ENCODE measurements around the gene POLR1A.

Gene POLR1A

DNA sequence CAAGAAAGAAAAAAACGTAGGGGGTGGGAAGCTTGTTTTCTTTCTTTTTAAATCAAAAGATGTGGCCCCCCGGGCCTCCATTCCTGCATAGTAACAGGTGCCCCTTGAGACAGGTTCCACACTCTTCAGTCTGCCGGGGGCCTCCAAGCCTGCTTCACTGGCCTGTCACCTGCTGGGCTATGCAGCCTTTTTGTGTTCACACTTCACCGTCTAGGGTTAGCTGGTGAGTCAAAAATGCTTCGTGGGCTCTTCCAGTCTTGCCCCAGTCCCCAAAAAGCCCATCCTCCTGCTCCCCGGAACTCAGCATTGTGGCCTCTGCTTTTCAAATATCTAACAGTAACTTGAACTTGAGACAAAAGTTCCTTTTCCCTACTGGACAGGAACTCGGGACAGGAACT, 67.9 kb downstream of the POLR1A start:
- no peak for DNase-seq (ENCODE audit: low read depth)

GRCh38 chr2:86037141-86037794, 68.4 kb downstream of the POLR1A start:
- DNase-seq (ENCODE audit: low read depth), result no peak

DNA sequence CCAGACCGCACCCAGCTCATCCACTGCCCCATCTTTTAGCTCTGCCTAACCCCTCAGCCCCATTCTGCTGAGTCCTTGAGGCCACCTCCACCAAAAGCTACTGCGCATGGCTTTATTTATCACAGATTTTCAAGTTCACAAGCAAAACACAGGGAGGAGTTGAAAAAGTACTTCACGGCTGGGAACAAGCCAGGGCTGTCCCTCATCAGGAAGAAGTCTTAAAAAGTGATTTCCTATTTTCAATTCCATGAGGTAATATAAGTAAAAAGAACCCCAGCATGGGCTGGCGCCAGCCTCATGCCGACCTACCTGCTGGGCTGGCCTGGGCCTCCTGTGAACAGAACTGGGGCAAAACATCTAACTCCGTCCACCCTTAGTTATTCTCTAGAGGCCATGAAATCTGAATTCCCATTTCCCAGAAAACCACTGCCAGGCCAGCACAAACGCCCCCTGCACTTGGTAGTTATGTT, 69.0 kb downstream of the POLR1A start:
- DNase-seq (ENCODE audit: low read depth), result no peak

DNA sequence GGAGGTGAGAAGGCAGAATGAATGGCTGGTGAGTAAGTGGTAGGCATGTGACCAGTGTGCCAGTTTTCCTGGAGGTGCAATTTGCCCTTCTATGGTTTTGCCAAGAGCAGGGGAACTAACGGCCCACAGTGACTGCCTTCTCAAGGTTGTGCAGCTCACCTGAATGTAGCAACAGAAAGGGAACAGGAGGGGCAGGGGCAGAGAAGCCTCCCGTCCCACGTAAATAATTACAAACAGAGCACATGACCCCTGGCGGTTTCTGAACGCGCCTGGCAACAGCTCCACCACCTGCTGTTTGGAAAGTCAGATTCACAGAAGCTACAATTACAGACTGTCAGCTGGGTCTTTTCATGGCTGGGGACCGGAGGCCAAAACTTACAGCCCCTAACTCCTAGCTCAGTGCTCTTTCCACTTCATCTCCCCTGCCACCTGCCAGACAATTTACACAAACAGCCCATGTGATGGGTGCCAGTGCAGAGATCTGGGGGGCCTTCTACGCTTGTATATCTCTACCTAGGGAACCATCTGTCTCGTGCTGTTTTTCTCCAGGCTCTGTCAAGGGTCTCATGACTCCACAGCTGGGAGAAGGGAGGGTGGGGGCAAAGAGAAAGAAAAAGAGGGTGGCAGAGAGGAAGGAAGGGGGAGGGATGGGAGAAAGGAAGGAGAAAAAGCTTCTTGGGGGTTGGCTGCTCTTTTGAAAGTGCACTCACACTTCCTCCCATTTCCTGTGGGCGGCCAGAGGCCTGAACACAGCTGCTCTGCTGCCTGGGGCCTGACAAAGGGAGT, 69.6 kb downstream of the POLR1A start:
- DNase-seq (ENCODE audit: low read depth), result no peak

DNA sequence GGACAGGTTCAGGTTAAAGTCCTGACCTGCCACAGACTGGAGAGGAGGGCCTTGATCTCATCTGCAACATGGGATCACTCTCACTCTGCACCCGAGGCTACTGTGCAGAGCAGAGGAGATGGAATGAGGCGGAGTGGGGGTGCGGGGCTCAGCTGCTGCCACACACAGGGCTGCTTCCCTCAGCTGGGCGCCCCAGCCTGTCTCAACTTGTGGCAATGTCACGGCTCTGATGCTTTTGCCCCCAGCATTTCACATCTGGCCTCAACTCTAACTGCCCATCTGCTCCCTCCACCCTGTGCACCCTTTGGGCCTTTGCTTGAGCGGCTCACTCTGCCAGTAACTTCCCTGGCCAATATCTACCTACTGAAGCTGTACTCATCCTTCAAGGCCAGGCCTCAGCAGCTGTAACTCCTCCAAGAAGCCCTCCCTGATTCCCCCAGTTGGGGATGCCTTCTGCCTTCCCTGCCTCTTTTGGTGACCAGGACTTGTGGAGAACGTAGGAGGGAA, 70.3 kb downstream of the POLR1A start:
- DNase-seq (ENCODE audit: low read depth), result no peak

DNA sequence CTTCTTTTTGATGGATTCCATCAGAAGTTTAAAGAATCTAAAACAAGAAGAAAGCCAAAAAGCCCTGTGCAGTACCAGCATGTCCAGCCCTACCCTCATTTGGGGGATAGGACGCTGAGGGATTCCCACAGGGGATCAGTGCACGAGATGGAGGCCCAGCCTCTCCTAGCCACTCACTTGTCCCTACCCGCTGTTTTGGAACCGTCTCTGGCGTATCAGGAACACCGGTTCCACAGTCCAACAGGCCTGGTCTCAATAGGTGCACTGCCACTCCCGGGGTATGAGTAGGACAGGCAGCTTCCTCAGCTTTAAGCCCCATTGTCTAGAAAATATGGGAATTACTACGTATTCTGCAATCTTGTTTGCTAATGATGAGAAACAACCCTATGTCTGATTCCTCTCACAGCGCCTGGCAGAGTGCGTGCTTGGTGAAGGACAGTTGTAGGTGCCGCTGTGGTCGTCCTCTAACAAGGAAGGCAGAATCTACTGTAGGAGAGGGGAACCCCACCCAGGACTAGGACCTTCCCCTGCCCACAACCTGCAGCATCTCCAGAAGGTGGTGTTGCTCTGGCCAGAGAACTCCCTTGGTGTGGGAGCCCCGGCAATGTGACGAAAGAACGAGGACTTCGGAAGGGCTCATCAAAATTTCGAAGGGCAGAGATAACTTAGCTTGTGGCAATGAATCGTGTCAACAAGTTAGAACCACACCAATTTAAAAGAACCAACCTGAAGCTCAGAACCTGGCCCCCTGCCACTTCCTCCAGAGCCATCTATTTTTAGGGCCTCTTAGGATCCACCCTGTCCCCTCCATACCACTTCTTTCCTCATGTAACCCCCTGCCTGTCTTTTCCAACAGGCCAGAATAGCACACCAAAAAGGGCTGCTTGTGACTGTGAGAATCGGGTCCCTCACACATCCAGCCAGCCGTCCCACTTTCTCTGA, 71.7 kb downstream of the POLR1A start:
- DNase-seq (ENCODE audit: low read depth), result no peak

DNA sequence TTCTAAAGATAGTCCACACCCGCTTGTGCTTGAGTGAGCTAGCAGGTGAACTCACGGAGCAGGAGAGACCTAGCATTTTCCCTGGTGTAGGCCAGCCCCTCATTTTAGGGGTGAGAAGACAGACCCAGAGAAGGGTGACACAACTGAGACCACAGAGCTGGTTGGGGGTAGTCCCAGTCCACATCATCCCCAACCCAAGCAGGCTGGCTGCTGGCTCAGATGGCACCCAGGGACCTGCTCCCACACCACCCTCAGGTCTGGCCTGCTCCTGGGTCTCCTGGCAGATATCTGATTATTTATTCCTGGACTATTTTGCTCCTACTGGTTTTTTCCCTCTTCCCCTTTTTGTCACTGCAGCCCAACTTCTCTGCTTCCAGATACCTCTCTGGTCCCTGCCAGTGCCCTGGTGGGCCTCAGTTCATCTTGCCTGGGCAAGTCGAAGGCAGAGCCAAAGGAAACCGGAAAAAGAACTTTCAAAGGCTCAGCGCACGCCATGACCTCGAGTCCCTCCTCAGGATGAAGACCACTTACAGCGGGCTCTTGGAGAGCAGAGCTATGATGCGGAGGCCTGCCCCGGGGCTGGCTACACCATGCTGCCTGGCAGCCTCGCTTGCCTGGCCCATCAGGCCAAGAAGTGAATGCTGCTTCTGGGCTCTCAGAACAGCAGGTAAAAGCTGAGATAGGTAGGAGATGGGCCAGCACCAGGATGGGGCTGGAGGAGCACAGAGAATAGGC, 72.7 kb downstream of the POLR1A start:
- DNase-seq (ENCODE audit: low read depth), result no peak

- DNase-seq (ENCODE audit: low read depth), result no peak
These were observed 74.1 kb downstream of the POLR1A start for GRCh38 chr2:86031606-86032005.

DNA sequence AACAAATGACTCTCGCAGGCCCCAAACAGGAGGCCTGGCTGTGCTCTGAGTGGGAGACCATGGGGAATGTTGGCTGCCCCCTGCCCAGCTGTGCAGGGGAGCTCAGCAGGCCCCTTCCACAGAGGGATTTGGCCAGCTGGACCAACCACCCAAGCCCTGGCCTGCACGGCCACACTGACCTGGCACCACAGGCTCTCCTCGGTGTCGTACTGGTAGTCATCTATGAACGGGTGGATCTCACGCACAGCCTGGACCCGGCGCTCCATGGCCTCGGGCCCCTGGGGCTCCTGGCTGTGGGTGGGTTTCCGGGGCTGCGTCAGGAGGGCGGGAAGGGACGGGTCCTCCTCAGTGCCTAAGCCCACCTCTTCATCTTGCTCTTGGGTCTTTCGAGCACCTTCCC, 74.5 kb downstream of the POLR1A start:
- no peak for DNase-seq (ENCODE audit: low read depth)

GRCh38 chr2:86029873-86030272, 75.8 kb downstream of the POLR1A start:
- DNase-seq (ENCODE audit: low read depth), result no peak

DNA sequence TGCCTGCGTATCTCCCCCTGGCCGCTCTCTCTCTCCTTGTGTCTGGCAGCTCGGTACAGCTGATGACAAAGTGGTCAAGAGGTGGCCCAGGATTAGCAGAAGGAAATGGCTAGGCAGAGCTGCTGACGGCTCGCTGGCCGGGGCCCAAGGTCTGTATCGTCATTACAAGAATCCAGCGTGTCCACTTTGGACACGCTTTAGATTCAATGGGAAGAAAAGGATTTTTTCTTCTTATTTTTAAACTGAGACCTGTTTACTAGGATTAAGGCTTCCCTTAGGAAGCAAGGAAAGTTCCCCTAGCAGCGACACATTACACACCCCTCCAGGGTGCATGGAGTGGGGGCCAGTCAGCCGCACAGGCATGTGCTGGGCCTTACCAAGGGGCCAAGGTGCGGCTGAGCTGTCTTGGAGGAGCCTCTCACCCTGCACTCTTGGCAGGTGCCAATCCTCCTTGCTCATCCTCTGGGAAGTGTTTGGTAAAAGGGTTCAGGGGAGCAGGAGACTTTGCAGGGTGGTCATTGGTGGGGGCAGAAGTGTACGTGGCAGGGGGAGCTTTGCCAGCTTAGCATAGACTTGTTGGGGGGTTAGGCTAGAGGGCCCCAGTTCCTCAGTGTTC, 76.8 kb downstream of the POLR1A start:
- no peak for DNase-seq (ENCODE audit: low read depth)

DNA sequence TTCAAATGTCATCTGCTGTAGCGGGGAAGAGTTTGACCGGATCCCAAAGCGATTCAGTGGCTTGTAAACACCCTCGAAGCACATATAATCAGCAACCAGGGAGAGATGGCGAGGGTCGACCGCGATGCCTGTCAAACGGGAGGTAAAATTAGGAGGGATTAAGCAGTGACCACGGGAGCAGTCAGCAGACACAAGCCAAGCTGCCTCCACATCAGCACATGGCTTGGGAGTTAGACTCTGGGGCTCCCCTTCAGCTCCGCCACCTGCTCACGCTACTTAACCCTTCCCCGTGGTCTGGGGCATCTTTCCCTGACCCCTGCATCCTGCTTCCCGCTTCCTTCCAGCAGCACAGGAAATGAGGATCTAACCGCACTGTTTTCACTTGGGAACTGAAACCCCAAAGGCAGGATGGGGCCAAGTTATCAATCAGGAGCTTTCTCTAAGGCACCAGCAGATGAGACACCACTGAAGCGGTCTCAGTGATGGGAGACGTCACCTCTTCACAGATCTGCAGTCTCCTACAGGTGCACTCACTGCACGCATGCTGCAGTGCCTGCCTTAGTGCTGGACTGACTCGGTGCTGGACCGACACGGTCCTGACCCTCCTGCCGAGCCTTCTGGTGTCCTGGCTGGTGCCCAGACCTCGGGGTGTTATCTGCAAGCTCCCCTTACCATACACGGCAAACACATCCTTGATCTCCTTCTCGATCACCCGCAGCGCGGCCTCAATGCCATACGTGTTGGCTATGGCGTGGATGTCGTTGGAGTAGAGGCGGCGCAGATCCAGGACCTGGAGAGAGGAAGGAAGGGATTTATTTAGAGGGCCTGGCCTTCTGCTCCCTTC, 77.5 kb downstream of the POLR1A start:
- no peak for DNase-seq (ENCODE audit: low read depth)

DNA sequence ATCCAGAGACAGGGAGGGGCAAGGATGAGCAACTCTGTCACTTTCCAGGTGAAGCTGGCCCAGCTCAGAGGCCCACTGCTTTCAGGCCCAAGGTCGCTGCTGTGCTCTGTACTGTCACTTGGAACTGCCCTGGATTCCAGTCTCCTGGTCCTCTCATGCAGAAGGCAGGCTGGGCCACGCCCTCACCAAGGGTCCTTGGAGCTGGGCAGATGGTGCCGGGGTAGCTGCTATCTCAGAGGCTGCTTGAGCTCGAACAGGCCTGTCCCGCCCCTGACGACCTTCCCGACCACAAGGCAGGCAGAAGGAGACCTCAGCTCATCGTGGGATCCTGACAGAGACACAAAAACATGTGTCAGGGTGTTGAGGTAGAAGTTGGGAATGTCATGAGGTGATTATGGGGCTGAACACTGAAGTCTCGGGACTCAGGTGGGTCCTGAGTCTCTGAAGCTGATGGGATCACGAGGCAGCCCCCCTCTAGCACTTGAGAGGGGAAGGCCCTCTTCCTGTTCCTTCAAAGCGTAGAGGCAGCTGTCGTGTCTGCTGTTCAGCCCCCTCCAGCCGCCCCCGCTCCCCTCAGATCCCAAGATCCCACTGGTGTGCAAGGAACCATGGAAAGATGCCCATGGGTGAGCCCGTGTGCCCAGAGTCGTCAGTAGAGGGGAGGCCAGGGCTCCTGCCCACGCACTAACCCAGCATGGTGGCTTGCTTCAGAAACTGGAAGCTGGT, 78.3 kb downstream of the POLR1A start:
- no peak for DNase-seq (ENCODE audit: low read depth)

- DNase-seq (ENCODE audit: low read depth), result no peak
These were observed 79.0 kb downstream of the POLR1A start for GRCh38 chr2:86026744-86027065.

DNA sequence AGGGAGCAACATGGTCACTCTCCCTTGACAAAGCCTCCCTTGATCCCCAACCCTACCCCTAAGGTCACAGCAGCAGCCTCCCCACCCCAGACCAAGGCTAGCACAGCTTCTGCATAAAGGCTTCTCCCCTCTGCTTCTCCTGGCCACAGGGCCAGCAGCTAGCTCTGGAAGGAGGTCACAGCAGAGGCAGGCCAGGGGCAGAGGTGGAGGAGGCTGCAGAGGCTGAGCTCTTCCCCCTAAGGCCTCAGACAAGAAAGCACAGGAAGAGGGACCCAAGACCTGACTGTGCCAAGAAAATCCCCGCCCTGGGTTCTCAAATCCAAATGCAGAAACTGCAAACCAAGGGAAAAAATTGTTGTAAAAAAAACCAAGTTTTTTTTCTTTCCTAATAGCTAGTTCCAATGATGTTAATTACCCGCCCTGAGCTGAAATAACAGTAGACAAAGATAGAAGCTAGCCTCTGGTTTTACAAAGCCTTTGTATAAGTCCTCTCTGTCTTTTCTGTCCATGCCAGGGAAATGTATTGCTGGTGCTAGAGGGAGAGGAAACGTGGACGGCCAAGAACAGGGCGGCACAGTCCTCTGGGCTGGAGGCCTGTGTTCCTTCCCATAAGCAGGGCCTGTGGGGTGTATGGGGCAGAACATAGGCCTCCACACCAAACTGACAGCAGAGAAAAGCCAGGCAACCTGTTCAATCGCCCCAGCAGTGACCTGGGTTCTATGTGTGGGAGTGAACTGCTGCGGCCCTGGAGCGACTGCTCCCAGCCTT, 79.5 kb downstream of the POLR1A start:
- no peak for DNase-seq (ENCODE audit: low read depth)

DNA sequence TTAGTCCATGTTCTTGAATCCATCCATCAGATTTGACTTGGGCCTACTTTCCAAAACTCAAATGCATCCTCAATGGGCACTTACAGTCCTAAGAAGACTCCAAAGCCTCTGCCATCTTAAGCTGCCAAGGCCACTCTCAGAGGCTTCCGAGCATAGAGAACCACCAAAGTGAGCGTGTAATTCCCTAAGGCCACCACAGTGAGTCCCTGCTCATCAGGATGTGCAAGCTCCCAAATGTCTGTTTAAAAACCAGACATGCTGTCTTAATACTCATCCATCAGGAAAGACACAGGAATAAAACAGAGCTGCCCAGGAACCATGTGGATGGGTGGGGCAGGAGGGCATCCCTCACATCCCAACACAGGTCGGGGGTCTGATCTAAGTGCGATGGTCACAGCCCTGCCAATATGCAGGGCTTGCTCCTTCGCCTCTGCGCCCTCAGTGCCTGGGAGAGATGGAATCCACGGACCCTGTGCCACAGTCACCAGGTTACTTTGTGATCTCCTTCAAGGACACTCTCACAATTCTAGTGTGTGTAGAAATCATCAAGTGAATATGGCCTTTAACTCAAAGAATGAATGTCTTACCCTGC, 80.4 kb downstream of the POLR1A start:
- DNase-seq (ENCODE audit: low read depth), result no peak

- no peak for DNase-seq (ENCODE audit: low read depth)
These were observed 82.3 kb downstream of the POLR1A start for GRCh38 chr2:86023366-86023712.

DNA sequence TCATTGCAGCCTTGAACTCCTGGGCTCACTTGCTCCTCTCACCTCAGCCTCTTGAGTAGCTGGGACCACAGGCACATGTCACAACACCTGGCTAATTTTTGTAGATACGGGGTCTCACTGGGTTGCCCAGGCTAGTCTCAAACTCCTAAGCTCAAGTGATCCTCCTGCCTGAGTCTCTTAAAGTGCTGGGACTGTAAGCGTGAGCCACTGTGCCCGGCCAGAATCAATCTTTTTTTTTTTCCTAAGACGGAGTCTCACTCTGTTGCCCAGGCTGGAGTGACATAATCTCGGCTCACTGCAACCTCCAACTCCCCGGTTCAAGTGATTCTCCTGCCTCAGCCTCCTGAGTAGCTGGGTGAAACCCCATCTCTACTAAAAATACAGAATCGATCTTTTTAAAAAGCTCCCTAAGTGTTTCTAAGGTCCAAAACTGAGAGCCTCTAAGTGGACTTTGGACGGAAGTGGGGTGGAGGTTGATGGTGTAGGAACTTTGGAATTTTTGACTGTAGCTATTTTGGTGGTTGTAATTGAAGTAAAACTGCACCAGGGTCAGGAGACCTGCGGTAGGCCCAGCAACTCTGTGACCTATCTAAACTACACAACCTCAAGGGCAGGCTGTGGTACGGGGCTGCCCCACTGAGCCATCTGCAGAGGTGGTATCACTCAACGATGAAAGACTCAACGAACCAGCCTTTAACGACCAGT, 82.9 kb downstream of the POLR1A start:
- no peak for DNase-seq (ENCODE audit: low read depth)
